GM12892 (cell line): ENCODE measurements around the gene SLC25A26.
"Not testable (repeated sequence)": the region's sequence is repeated elsewhere in the genome, so short reads cannot be mapped to it uniquely, and the experiment has no call there.

Experiments used
- DNase-seq: peaks from one replicate; pipeline ENCODE4 v3.0.0; 2011; ENCODE audit not compliant: insufficient read length
- FAIRE-seq: peaks from 2 replicates; lab custom pipeline; 2011; peaks lifted over from hg19 to GRCh38; lab: Jason Lieb, UNC
- POLR2A ChIP-seq: IDR thresholded peaks from 2 replicates; pipeline ENCODE4 v1.6.1; 2011; ENCODE audit warnings: low read depth, low read length, control low read depth
- POLR2AphosphoS5 ChIP-seq: IDR thresholded peaks from 2 replicates; pipeline ENCODE4 v1.6.1; 2011; ENCODE audit warnings: low read depth, low read length, control low read depth
- TAF1 ChIP-seq: IDR thresholded peaks from 2 replicates; pipeline ENCODE4 v1.6.1; 2011; ENCODE audit warnings: low read depth, mild to moderate bottlenecking, control low read depth, low read length, borderline replicate concordance

SLC25A26 gene

GRCh38 chr3:66200147-66200546 is 20.7 kb upstream of the SLC25A26 start:
- no peak for TF ChIP-seq POLR2AphosphoS5
- no peak for TF ChIP-seq TAF1
- no peak for TF ChIP-seq POLR2A
- DNase-seq: no peak
- FAIRE-seq: no peak

GRCh38 chr3:66200786-66201185 is 20.0 kb upstream of the SLC25A26 start:
- DNase-seq: no peak
- TF ChIP-seq TAF1 (no peak), POLR2AphosphoS5 (no peak), POLR2A (no peak)
- FAIRE-seq: no peak

GRCh38 chr3:66203275-66203674 is 17.5 kb upstream of the SLC25A26 start:
- no peak for TF ChIP-seq POLR2AphosphoS5
- no peak for TF ChIP-seq TAF1
- TF ChIP-seq POLR2A: no peak
- DNase-seq (no peak), FAIRE-seq (no peak)

GRCh38 chr3:66206806-66207205 is 14.0 kb upstream of the SLC25A26 start:
- TF ChIP-seq POLR2AphosphoS5 (no peak), POLR2A (no peak), TAF1 (no peak)
- DNase-seq: no peak
- no peak for FAIRE-seq

GRCh38 chr3:66208189-66208588 is 12.6 kb upstream of the SLC25A26 start:
- no peak for FAIRE-seq
- TF ChIP-seq POLR2A: no peak
- TF ChIP-seq TAF1: no peak
- no peak for TF ChIP-seq POLR2AphosphoS5
- DNase-seq: no peak

GRCh38 chr3:66210687-66211295 is 10.0 kb upstream of the SLC25A26 start:
- no peak for FAIRE-seq
- TF ChIP-seq TAF1: no peak
- no peak for TF ChIP-seq POLR2AphosphoS5
- TF ChIP-seq POLR2A: no peak

GRCh38 chr3:66211779-66212178 is 9.0 kb upstream of the SLC25A26 start:
- TF ChIP-seq TAF1 (no peak), POLR2AphosphoS5 (no peak), POLR2A (no peak)
- FAIRE-seq (no peak), DNase-seq (no peak)

More at GRCh38 chr3:66210687-66211295, 10.0 kb upstream of the SLC25A26 start:
- no peak for DNase-seq

GRCh38 chr3:66215106-66215505 is 5.7 kb upstream of the SLC25A26 start:
- FAIRE-seq (no peak), DNase-seq (no peak)
- TF ChIP-seq POLR2A (no peak), POLR2AphosphoS5 (no peak), TAF1 (no peak)

GRCh38 chr3:66220066-66220465 is 735 bp upstream of the SLC25A26 start:
- FAIRE-seq (no peak), DNase-seq (no peak)
- TF ChIP-seq POLR2A (no peak), POLR2AphosphoS5 (no peak), TAF1 (no peak)

GRCh38 chr3:66224220-66224619 is 3.4 kb downstream of the SLC25A26 start:
- DNase-seq (no peak), FAIRE-seq (no peak)
- no peak for TF ChIP-seq TAF1
- TF ChIP-seq POLR2AphosphoS5: no peak
- no peak for TF ChIP-seq POLR2A

GRCh38 chr3:66226093-66226492 is 5.3 kb downstream of the SLC25A26 start:
- FAIRE-seq: not testable (repeated sequence)

GRCh38 chr3:66227051-66227450 is 6.2 kb downstream of the SLC25A26 start:
- no peak for FAIRE-seq
- TF ChIP-seq POLR2AphosphoS5: no peak
- no peak for TF ChIP-seq POLR2A
- TF ChIP-seq TAF1: no peak

More at GRCh38 chr3:66226093-66226492, 5.3 kb downstream of the SLC25A26 start:
- not testable (repeated sequence) for DNase-seq

More at GRCh38 chr3:66227051-66227450, 6.2 kb downstream of the SLC25A26 start:
- DNase-seq: no peak
